ENCODE data around the gene DNAJA3.

DNAJA3 gene

GRCh38 chr16:4435337-4436067 lies 9.8 kb downstream of the DNAJA3 start:
- FAIRE-seq = no peak

DNA sequence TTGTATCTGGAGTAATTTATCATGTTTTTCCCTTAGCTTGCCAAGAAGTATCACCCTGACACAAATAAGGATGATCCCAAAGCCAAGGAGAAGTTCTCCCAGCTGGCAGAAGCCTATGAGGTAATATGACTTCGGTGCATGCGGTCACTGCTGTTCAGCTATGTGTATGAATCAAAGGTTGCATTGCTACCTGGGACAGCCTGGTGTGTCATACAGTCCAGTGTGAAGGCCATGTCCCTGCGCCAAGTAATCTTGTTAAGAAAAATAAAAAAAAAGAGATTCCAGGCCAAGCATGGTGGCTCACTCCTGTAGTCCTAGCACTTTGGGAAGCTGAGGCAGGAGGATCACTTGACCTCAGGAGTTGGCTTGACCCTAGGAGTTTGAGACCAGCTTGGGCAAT lies 11.7 kb downstream of the DNAJA3 start:
- no peak for FAIRE-seq

DNA sequence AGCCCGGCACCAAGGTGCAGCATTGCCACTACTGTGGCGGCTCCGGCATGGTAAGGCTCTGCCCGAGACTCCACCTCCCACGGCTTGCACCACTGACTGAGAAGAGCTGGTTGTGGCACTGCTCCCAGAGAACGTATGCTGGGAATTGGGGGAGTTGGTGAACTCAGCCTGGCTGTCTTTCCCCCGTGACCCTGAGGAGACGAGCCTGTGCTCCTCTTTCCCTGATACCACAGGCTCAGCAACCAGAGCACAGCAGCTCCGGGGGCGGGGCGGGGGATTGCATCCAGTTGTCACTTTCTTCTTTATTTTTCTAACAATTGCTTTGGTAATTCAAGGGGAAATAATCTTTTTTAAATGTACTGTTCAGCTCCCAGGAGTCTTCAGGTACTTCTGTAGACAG lies 16.7 kb downstream of the DNAJA3 start:
- no peak for FAIRE-seq

GRCh38 chr16:4443271-4443670 lies 17.6 kb downstream of the DNAJA3 start:
- FAIRE-seq = no peak

GRCh38 chr16:4443986-4444385 lies 18.3 kb downstream of the DNAJA3 start:
- no peak for FAIRE-seq

DNA sequence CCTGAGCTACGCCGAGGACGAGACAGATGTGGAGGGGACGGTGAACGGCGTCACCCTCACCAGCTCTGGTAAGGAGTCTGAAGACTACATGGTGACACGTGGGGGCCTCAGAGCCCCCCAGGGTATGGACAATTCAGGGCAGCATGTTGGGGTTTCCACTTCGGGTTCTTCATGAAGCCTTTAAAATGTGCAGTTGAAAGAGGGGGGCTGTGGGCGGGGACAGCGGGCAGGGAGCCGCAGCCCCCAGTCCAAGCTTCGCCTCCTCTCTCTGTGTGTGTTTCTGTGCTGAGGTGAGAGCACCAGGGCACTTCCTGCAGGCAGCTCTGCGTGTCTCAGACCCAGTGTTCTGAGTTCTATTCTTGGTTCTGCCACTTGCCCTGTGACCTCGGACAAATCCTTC lies 24.8 kb downstream of the DNAJA3 start:
- FAIRE-seq = no peak

DNA sequence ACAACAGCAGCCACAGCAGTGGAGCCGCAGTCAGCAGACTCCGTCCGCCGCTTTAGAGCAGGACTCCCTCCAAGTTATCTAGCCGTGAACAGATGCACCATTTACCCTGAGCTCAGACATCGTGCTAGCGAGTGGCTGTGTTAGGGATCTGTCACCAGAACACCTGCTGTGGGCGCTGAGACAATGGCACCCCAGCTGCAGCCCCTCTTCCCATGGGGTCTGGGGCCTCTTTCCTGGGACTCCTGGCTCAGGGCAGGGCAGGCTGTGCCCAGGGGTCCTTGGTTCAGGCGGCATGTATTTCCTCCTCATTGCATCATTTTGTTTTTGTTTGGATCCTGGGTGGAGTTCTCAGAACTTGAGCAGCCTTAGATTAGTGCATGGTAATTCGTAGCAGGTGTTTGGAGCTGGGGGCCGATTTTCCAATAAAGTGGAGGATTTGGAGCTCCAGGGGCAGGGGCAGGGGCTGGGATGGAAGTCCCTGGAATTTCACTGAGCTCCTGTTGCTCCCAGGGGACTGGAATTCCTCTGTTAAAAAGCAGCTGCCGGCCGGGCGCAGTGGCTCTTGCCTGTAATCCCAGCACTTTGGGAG lies 25.4 kb downstream of the DNAJA3 start:
- no peak for FAIRE-seq

- FAIRE-seq = no peak
These were observed 27.0 kb downstream of the DNAJA3 start for GRCh38 chr16:4452674-4453073.

- FAIRE-seq = no peak
These were observed 29.0 kb downstream of the DNAJA3 start for GRCh38 chr16:4454623-4455022.

- FAIRE-seq = no peak
These were observed 29.4 kb downstream of the DNAJA3 start for GRCh38 chr16:4455081-4455480.

DNA sequence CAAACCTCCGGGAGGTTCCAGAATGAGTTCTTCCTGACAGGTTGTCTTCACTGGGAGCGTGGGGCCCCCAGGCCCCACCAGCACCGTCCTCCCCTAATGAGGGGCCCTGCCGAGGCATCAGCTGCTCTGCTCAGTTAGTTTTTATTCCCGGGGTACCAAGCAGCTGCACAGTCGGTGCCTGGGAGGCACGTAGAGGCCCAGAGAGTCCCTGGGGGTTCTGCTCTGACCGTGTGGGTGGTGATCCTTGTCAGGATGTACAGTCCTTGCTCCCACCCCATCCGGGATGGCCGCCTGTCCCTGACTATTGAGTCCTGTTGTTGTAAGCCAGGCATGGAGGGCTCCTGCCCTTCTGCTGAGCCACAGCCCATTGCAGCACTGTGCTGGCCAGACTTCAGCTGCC lies 30.3 kb downstream of the DNAJA3 start:
- FAIRE-seq = no peak

DNA sequence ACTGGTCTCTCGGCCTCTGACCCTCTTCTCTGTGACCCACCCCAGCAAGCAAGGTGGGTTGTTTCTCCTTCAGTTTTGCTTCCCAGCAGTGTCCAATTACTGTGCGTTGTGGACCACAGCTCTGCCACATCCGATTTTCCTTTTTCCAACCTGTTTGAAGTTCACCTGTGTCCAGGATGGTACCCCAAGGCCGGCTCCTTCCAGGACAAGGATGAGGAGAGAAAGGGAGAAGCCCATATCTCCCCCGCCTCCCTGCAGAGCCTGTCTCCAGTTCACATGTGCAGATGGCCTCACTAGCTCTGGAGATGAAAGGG lies 35.2 kb downstream of the DNAJA3 start:
- FAIRE-seq = no peak

GRCh38 chr16:4461250-4462085 lies 35.8 kb downstream of the DNAJA3 start:
- no peak for FAIRE-seq

DNA sequence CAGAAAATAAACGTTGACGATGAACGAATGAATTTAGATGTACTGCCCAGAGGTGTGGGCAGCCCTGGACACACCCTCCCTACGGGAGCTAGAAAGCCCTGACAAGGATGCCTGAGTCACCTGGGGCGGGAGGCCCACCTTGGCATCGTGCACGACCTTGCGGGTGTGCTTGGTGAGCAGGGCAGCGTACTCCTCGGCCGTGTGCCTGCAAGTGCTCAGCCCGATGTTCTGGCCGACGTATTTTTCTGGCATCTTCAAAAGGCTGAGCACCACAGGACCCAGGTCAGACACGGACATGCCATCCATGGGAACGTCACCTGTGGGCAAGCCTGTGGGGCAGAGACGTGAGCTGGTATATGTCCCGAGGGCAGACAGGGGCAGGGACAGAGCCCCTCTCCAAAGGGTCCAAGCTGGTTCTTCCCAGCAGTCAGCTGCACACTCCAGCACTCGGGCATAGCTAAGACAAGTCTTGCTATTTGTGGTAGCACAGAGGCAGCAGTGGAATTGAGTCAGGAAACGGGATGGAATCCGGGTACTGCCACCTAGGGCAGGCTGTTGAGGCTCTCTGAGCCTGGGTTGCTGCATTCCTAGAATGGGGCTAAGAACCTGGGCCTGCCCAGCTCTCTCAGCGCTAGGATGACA lies 38.0 kb downstream of the DNAJA3 start:
- FAIRE-seq = no peak

GRCh38 chr16:4465977-4466779 lies 40.5 kb downstream of the DNAJA3 start:
- FAIRE-seq = no peak

DNA sequence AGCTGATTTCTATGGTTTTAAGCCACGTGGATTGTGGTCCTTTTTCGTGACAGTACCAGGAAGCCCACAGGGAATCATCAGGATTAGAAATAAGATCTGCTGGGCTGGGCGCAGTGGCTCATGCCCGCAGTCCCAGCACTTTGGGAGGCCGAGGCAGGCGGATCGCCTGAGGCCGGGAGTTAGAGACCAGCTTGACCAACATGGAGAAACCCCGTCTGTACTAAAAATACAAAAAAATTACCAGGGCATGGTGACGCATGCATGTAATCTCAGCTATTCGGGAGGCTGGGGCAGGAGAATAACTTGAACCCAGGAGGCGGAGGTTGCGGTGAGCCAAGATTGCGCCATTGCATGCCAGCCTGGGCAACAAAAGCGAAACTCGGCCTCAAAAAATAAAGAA lies 42.2 kb downstream of the DNAJA3 start:
- no peak for FAIRE-seq

DNA sequence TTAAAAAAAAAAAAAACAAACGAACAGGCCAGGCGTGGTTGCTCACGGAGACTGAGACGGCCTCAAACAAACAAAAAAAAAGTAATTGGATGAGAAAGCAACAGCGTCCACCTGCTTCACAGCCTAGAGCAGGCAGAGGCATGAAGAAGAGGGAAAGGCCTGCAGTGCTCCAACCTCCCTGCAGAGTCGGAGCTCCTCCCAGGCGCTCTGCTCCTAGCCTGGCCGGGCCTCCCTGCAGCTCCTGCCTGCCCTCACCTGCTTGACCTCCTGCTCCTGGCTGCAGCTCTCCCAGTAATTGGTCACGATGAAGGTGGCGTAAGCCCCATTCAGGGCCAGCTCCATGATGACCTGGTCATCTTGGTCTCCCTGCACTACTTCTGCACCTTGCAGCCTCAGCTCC lies 43.3 kb downstream of the DNAJA3 start:
- FAIRE-seq = no peak

DNA sequence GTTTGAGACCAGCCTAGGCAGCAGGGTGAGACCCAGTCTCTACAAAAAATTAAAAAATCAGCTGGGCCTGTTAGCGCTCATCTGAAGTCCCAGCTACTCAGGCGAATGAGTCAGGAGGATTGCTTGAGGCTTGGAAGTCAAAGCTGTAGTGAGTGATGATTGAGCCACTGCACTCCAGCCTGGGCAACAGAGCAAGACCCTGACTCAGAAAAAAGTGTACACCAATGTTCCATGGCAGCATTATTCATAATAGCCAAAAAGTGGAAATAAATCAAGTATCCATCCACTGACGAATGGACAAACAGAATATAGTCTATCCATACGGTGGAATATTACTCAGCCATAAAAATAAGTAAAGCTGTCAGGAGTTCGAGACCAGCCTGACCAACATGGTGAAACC lies 46.2 kb downstream of the DNAJA3 start:
- no peak for FAIRE-seq

- FAIRE-seq = no peak
These were observed 47.2 kb downstream of the DNAJA3 start for GRCh38 chr16:4472880-4473279.

DNA sequence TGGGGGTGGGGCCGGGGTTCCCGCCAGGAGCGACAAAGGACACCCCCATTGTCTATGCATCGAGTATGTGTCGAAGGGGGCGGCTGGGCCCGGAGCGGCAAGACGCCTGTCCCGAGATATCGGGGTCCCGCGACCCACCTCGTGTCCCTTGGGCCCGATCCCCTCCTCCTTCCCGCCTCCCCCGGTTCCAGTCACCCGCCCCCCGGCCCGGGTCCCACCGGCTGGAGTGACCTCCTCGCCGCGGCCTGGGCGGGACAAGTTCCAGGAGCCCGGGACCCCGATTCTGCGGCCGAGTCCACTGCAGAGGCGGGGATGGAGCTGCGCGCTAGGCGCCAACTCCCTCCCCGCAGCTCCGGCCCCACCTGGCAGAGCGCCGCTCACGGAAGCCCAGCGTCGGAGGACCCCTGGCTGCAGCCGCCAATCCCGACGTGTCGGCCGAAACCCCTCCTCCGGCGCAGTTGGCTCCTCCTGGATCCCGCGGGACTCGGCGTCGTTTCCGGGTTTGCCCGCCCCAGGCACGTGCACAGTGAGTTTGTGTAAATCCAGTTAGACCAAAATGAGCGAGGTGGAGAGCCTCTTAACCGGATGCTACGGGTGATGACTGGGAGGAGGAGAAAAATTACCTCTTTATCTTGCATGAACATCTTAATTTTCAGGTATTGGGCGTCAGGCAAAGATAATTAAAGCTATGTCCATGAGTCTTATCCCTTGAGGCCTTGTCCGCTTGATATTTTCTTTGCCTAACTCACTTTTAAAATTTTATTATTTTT lies 48.7 kb downstream of the DNAJA3 start, which contains the start of gene NMRAL1:
NMRAL1 (minus strand) TSS at position 434 of the 770 bp plus-strand sequence. CDS start 493 bp downstream, outside the sequence.
- FAIRE-seq = no peak

DNA sequence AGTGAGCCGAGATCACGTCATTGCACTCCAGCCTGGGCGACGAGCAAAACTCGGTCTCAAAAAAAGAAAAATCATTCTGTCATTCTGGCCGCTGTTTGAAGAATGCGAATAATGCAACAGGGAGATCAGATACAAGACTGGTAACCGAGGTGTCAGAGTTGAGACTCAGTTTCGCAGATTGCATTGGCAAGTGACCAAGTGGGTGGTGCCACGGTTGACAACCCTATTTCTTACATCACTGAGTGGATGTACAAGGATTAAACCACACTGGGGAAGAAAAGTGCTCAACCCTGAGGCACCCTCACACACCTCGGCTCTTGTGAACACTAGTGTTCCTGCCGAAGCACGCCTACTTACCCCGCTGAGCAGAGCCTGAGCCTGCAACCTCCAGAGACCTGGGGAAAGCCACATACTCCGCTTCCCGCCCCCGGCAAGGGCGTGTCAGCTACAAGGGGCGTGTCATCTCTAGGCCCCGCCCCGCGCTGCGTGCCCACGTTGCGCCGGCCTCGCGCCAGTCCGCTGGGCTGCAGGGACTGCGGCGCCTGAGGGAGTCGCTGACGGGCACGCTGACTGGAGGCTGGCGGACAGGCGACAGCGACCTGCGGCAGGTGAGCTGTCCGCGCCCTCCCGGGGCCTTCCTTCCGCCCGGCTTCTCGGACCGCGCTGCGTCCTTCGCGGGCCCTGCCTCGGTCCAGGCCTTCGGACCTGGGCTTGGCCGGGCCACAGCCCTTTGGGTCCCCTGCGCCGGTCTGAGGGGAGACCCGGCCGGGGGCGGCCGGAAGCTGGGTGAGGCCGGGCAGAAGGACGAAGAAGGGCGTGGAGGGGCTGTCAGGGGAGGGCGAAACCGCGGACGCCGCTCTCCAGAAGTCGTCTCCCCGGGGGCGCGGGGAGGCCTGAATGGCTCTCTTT lies 50.5 kb downstream of the DNAJA3 start, which contains the start of gene HMOX2:
HMOX2 (plus strand) TSS at position 519 of the 909 bp plus-strand sequence. CDS start 29,127 bp downstream, outside the sequence.
- FAIRE-seq = no peak

All from colon (tissue), 2 donors.